CD4-positive, alpha-beta T cell (primary cell): ENCODE results near the gene PGK1. TPM values are rescaled to one million over a fixed set of nuclear protein-coding genes. Genes with fewer than 3 reads are reported as not detected.
"Not testable (repeated sequence)": the region's sequence is repeated elsewhere in the genome, so short reads cannot be mapped to it uniquely, and the experiment has no call there.

Experiments
- ATAC-seq: fragments of 200-7000 bp; cut with Tn5 transposase; one replicate; pipeline ENCODE4 v1.10.0; 2022; ENCODE audit warnings: mild to moderate bottlenecking; ENCODE audit not compliant: poor library complexity
- CTCF ChIA-PET: fragments of 350-600 bp; sonication (Branson Sonifier 250); formaldehyde crosslinking; loops from one replicate; lab custom pipeline; 2021; ENCODE audit warnings: antibody characterized with exemption, inconsistent platforms; lab: Charles Lee
- POLR2A ChIA-PET: fragments of 350-600 bp; sonication (Branson Sonifier 250); formaldehyde crosslinking; loops from one replicate; lab custom pipeline; 2021; ENCODE audit warnings: antibody characterized with exemption, inconsistent platforms; lab: Charles Lee
- DNase-seq, 14 experiments: peaks; one replicate each; pipeline ENCODE4 v3.0.0-alpha.2; 2013 to 2020; ENCODE audit warnings: mixed read lengths in 2 of 14
- H3K27ac ChIP-seq, 2 donors: one replicate each; pipeline versions ENCODE4 v1.5.1 to v1.7.0; 2013; ENCODE audit warnings: low read length in 2 of 2, low read depth in 1 of 2, mild to moderate bottlenecking in 1 of 2
- H3K27me3 ChIP-seq, 2 experiments: 1 replicate in 1 of 2; 2 replicates in 1 of 2; pipeline versions ENCODE4 v1.6.1 to v1.7.0; 2013; ENCODE audit warnings: low read length in 2 of 2, control low read depth in 1 of 2, mild to moderate bottlenecking in 1 of 2, moderate library complexity in 1 of 2; ENCODE audit not compliant: insufficient read depth in 2 of 2, control insufficient read depth in 1 of 2
- H3K36me3 ChIP-seq: one replicate; pipeline ENCODE4 v1.6.1; 2013; ENCODE audit warnings: low read length, control low read depth; ENCODE audit not compliant: insufficient read depth
- H3K4me1 ChIP-seq: one replicate; pipeline ENCODE4 v1.6.1; 2013; ENCODE audit warnings: low read length, control low read depth; ENCODE audit not compliant: insufficient read depth
- H3K4me3 ChIP-seq: one replicate; pipeline ENCODE4 v1.5.1; 2013; ENCODE audit warnings: mild to moderate bottlenecking, low read length, moderate library complexity
- H3K9me3 ChIP-seq, 2 experiments: 1 replicate in 1 of 2; 2 replicates in 1 of 2; pipeline versions ENCODE4 v1.6.1 to v1.7.0; 2013; ENCODE audit warnings: low read length in 2 of 2, mild to moderate bottlenecking in 2 of 2, control low read depth in 1 of 2, moderate library complexity in 1 of 2; ENCODE audit not compliant: control insufficient read depth in 1 of 2, insufficient read depth in 1 of 2
- H3K27ac Mint-ChIP-seq: one replicate; pipeline ENCODE4 v1.8.0; 2020; ENCODE audit warnings: mixed read lengths
- H3K27me3 Mint-ChIP-seq: one replicate; pipeline ENCODE4 v1.8.0; 2021; ENCODE audit warnings: mixed read lengths
- H3K36me3 Mint-ChIP-seq: one replicate; pipeline ENCODE4 v1.8.0; 2021; ENCODE audit warnings: low read depth, mixed read lengths
- H3K4me1 Mint-ChIP-seq: one replicate; pipeline ENCODE4 v1.8.0; 2021; ENCODE audit warnings: low read depth, mixed read lengths
- H3K4me3 Mint-ChIP-seq: one replicate; pipeline ENCODE4 v1.8.0; 2020; ENCODE audit warnings: mild to moderate bottlenecking, mixed read lengths
- H3K9me3 Mint-ChIP-seq: one replicate; pipeline ENCODE4 v1.8.0; 2020; ENCODE audit warnings: mixed read lengths
- CTCF ChIP-seq: fragments of 200-600 bp; IDR thresholded peaks from one replicate; pipeline ENCODE4 v1.8.0; 2022; ENCODE audit warnings: antibody characterized with exemption, mild to moderate bottlenecking
- intact Hi-C, 2 experiments: fragments of 100-400 bp; cut with DNase I in 1 of 2; cut with micrococcal nuclease in 1 of 2; formaldehyde crosslinking; loops; one replicate each; pipeline versions ENCODE4 v1.15.1 to v1.9.0; 2023 to 2025; cut with DNase I, micrococcal nuclease
- total RNA-seq, 174 experiments: library from RNA in 2 of 174; stranded (reverse) in 2 of 174; gene quantifications; one replicate each; pipeline ENCODE4 v1.2.3 and lab custom pipeline; 2021 to 2026

The PGK1 gene
- total RNA-seq, 2 experiments from 2014 or later: 267 to 281 TPM

GRCh38 chrX:78140206-78140605, 36.2 kb downstream of the PGK1 start:
- ChIA-PET POLR2A (interaction anchor here (0.6 to 2.2 kb wide), 6 partner anchors 11 to 173 kb away, joined by 3 to 17 read pairs (median 4); partner anchors contain the start of gene PGK1), CTCF (no interaction called here)
- H3K27me3 Mint-ChIP-seq: no peaks in the 10 kb centered on the region
- intact Hi-C loops: no loop called here
- Histone ChIP-seq H3K27me3 (no peaks in the 10 kb centered on the region), H3K36me3 (no peaks in the 10 kb centered on the region), H3K9me3 (no peaks in the 10 kb centered on the region), H3K4me3 (no peak overlapping the region), H3K27ac (no peak overlapping the region), H3K4me1 (peaks cover 11% of the 10 kb centered on the region)
- TF ChIP-seq CTCF: no peak
- DNase-seq (no peak), ATAC-seq (no peak)
- H3K9me3 Mint-ChIP-seq: no peaks in the 10 kb centered on the region
- peaks cover 10% of the 10 kb centered on the region for H3K36me3 Mint-ChIP-seq
- peak overlapping the region; percentile 94 for H3K27ac Mint-ChIP-seq
- H3K4me3 Mint-ChIP-seq: peak overlapping the region; percentile 96
- H3K4me1 Mint-ChIP-seq: peaks cover 21% of the 10 kb centered on the region

- H3K27ac Mint-ChIP-seq, DNase-seq, H3K27me3 ChIP-seq, H3K4me1 Mint-ChIP-seq, intact Hi-C loops, H3K27ac ChIP-seq, ATAC-seq, H3K4me3 ChIP-seq, H3K27me3 Mint-ChIP-seq, H3K36me3 Mint-ChIP-seq, POLR2A ChIA-PET, H3K36me3 ChIP-seq, H3K9me3 Mint-ChIP-seq, H3K9me3 ChIP-seq, H3K4me3 Mint-ChIP-seq, H3K4me1 ChIP-seq, CTCF ChIA-PET: not testable (repeated sequence)
Observed at GRCh38 chrX:78147002-78147540, 43.0 kb downstream of the PGK1 start.

DNA sequence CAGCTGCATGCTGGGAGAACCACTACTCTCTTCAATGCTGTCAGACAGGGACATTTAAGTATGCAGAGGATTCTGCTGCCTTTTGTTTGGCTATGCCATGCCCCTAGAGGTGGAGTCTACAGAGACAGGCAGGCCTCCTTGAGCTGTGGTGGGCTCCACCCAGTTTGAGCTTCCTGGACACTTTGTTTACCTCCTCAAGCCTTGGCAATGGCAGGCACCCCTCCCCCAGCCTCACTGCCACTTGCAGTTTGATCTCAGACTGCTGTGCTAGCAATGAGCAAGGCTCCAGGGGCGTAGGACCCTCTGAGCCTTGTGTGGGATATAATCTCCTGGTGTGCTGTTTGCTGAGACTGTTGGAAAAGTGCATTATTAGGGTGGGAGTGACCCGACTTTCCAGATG, 53.3 kb downstream of the PGK1 start:
- H3K4me1 Mint-ChIP-seq, H3K4me3 ChIP-seq, H3K4me1 ChIP-seq, H3K9me3 ChIP-seq, ATAC-seq, H3K27me3 Mint-ChIP-seq, intact Hi-C loops, H3K36me3 ChIP-seq, H3K27ac ChIP-seq, H3K27ac Mint-ChIP-seq, H3K4me3 Mint-ChIP-seq, H3K9me3 Mint-ChIP-seq, H3K27me3 ChIP-seq, CTCF ChIA-PET, H3K36me3 Mint-ChIP-seq: not testable (repeated sequence)
- POLR2A ChIA-PET: interaction anchor here (1.8 kb wide), 1 partner anchor 18 kb away, joined by 7 read pairs; the partner anchor contains the start of gene TAF9B
- DNase-seq: peak in 5 of 14 experiments; percentile 7 to 48 (median 19)

GRCh38 chrX:78157846-78158245, 53.8 kb downstream of the PGK1 start:
- H3K27me3 Mint-ChIP-seq, H3K4me1 ChIP-seq, H3K27me3 ChIP-seq, H3K27ac ChIP-seq, H3K36me3 Mint-ChIP-seq, H3K27ac Mint-ChIP-seq, CTCF ChIA-PET, DNase-seq, H3K36me3 ChIP-seq, ATAC-seq, H3K4me3 Mint-ChIP-seq, H3K4me3 ChIP-seq, H3K9me3 ChIP-seq, intact Hi-C loops, H3K4me1 Mint-ChIP-seq, H3K9me3 Mint-ChIP-seq: not testable (repeated sequence)
- POLR2A ChIA-PET: interaction anchor here (1.8 kb wide), 1 partner anchor 19 kb away, joined by 7 read pairs; the partner anchor contains the start of gene TAF9B

DNA sequence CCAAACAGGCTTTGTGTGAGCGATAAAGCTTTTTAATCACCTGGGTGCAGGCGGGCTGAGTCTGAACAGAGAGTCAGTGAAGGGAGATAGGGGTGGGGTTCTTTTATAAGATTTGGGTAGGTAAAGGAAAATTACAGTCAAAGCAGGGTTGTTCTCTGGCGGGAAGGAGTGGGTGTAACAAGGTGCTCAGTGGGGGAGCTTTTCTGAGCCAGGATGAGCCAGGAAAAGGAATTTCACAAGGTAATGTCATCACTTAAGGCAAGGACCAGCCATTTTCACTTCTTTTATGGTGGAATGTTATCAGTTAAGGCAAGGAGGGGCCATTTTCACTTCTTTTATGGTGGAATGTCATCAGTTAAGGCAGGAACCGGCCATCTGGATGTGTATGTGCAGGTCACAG, 56.7 kb downstream of the PGK1 start:
- intact Hi-C loops, H3K9me3 Mint-ChIP-seq, H3K36me3 Mint-ChIP-seq, H3K4me1 Mint-ChIP-seq, DNase-seq, H3K4me1 ChIP-seq, H3K36me3 ChIP-seq, CTCF ChIA-PET, H3K27ac Mint-ChIP-seq, ATAC-seq, H3K27ac ChIP-seq, H3K27me3 Mint-ChIP-seq, POLR2A ChIA-PET, H3K9me3 ChIP-seq, H3K4me3 ChIP-seq, H3K4me3 Mint-ChIP-seq, H3K27me3 ChIP-seq: not testable (repeated sequence)

DNA sequence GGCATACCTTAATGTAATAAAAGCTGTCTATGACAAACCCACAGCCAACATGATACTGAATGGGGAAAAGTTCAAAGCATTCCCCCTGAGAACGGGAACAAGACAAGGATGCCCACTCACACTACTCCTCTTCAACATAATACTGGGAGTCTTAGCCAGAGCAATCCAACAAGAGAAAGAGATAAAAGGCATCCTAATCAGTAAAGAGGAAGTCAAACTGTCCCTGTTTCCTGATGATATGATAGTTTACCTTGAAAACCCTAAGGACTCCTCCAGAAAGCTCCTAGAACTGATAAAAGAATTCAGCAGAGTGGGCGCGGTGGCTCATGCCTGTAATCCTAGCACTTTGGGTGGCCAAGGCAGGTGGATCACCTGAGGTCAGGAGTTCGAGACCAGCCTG, 59.1 kb downstream of the PGK1 start:
- CTCF ChIA-PET, H3K9me3 Mint-ChIP-seq, H3K27ac ChIP-seq, H3K27me3 ChIP-seq, H3K27me3 Mint-ChIP-seq, ATAC-seq, H3K4me1 ChIP-seq, intact Hi-C loops, H3K4me3 ChIP-seq, DNase-seq, H3K4me3 Mint-ChIP-seq, POLR2A ChIA-PET, H3K4me1 Mint-ChIP-seq, H3K36me3 ChIP-seq, H3K9me3 ChIP-seq, H3K36me3 Mint-ChIP-seq, H3K27ac Mint-ChIP-seq: not testable (repeated sequence)
